ENCODE data around the gene PLEKHF1. TPM values are rescaled to one million over a fixed set of nuclear protein-coding genes. Genes with fewer than 3 reads are reported as not detected.

PLEKHF1 gene
- total RNA-seq, 1 experiment from 2014 or later = 5.5 TPM

DNA sequence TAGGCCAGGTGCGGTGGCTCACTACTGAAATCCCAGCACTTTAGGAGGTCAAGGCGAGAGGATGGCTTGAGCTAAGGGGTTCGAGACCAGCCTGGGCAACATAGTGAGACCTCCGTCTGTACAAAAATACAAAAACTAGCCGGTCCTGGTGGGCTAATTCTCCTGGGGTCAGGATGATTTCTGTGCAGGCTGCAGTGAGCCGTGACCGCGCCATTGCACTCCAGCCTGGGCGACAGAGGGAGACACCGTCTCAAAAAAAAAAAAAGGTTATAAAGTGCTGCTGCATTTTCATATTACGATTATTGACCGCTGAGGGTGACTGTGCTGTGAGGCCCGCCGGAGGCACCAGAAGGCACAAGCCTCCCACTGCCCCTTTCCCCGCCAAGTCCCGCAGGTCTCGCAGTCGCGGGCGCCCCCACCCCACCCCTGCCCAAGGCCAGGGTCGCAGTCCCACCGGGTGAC, 477 bp upstream of the PLEKHF1 start:
- Histone ChIP-seq H3K4me1 (ENCODE audit: control insufficient read depth in 1 of 2, insufficient read depth in 2 of 2, low read length in 2 of 2) (peaks cover 35 to 53% of the 10 kb centered on the region in 2 experiments), H3K4me3 (replicated peaks in 1 of 2; ENCODE audit: low read depth in 1 of 2, low read length in 2 of 2) (peak overlapping the region; percentile 48 to 94), H3K27me3 (ENCODE audit: insufficient read depth, low read length) (no peaks in the 10 kb centered on the region), H3K9me3 (ENCODE audit: control insufficient read depth in 1 of 2, insufficient read depth in 1 of 2, low read depth in 1 of 2, low read length in 2 of 2) (no peaks in the 10 kb centered on the region), H2AFZ (ENCODE audit: low read depth, low read length, poor library complexity, severe bottlenecking) (peak overlapping the region; percentile 52), H4K20me1 (ENCODE audit: insufficient read depth) (no peaks in the 10 kb centered on the region), H3K9me2 (ENCODE audit: insufficient read depth) (no peaks in the 10 kb centered on the region), H3K27ac (ENCODE audit: low read depth, low read length) (peak overlapping the region; percentile 30; the same call in 1 of the 2 replicates), H3K36me3 (ENCODE audit: control insufficient read depth in 1 of 2, insufficient read depth in 2 of 2, low read length in 2 of 2) (no peaks in the 10 kb centered on the region), H3K79me2 (ENCODE audit: insufficient read depth, low read length) (peaks cover 3% of the 10 kb centered on the region; the same call in 1 of the 2 replicates), H3K4me2 (ENCODE audit: low read length) (peak overlapping the region; percentile 91), H3K9ac (ENCODE audit: low read length) (peak overlapping the region; percentile 83)
- ChIA-PET RAD21 (ENCODE audit: low non-redundant PET in 1 of 2, low total read pairs in 2 of 2, uncharacterized antibody in 2 of 2, unreplicated experiment in 2 of 2) (no interaction called here), POLR2A (interaction anchor here (1.3 kb wide), 1 partner anchor 20 kb away, joined by 3 read pairs; no protein-coding TSS in a partner anchor), CTCF (interaction anchor here (0.8 to 2.5 kb wide), 4 partner anchors 52 to 177 kb away, joined by 3 to 10 read pairs (median 6); no protein-coding TSS in a partner anchor)
- DNase-seq (ENCODE audit: low read depth, low spot score) (no peak), ATAC-seq (peak; percentile 49)
- TF ChIP-seq YY1 (IDR thresholded peaks at IDR 0.05; ENCODE audit: extremely low read depth, insufficient replicate concordance, low read depth, low read length) (no peak), EGR1 (IDR thresholded peaks at IDR 0.05; ENCODE audit: low read depth) (no peak), EZH2 (IDR thresholded peaks at IDR 0.05) (no peak), CEBPB (IDR thresholded peaks at IDR 0.05; ENCODE audit: low read depth) (no peak), SRF (IDR thresholded peaks at IDR 0.05; ENCODE audit: low read depth) (no peak), ZFX (IDR thresholded peaks at IDR 0.05) (no peak), FOSL1 (IDR thresholded peaks at IDR 0.05; ENCODE audit: low read depth) (no peak), JUND (IDR thresholded peaks at IDR 0.05) (no peak), RAD21 (IDR thresholded peaks at IDR 0.05; ENCODE audit: low read depth) (no peak)
- TF ChIP-seq, protein P1, sequence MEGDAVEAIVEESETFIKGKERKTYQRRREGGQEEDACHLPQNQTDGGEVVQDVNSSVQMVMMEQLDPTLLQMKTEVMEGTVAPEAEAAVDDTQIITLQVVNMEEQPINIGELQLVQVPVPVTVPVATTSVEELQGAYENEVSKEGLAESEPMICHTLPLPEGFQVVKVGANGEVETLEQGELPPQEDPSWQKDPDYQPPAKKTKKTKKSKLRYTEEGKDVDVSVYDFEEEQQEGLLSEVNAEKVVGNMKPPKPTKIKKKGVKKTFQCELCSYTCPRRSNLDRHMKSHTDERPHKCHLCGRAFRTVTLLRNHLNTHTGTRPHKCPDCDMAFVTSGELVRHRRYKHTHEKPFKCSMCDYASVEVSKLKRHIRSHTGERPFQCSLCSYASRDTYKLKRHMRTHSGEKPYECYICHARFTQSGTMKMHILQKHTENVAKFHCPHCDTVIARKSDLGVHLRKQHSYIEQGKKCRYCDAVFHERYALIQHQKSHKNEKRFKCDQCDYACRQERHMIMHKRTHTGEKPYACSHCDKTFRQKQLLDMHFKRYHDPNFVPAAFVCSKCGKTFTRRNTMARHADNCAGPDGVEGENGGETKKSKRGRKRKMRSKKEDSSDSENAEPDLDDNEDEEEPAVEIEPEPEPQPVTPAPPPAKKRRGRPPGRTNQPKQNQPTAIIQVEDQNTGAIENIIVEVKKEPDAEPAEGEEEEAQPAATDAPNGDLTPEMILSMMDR (IDR thresholded peaks at IDR 0.05 in 2 of 3, conservative IDR thresholded peaks at IDR 0.05 in 1 of 3; ENCODE audit: borderline replicate concordance in 1 of 3, insufficient read depth in 1 of 3, low read depth in 2 of 3, low read length in 2 of 3) = no peak
- TF ChIP-seq, protein P2, sequence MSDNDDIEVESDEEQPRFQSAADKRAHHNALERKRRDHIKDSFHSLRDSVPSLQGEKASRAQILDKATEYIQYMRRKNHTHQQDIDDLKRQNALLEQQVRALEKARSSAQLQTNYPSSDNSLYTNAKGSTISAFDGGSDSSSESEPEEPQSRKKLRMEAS (IDR thresholded peaks at IDR 0.05) = no peak
- intact Hi-C loops (cut with micrococcal nuclease) = loop anchor here (5.0 kb wide), 1 partner anchor 52 kb away; no protein-coding TSS in a partner anchor
- TSS peak; percentile 64 for BruUV-seq (replicated peaks)
